ENCODE measurements around the gene CGREF1.

CGREF1 gene

DNA sequence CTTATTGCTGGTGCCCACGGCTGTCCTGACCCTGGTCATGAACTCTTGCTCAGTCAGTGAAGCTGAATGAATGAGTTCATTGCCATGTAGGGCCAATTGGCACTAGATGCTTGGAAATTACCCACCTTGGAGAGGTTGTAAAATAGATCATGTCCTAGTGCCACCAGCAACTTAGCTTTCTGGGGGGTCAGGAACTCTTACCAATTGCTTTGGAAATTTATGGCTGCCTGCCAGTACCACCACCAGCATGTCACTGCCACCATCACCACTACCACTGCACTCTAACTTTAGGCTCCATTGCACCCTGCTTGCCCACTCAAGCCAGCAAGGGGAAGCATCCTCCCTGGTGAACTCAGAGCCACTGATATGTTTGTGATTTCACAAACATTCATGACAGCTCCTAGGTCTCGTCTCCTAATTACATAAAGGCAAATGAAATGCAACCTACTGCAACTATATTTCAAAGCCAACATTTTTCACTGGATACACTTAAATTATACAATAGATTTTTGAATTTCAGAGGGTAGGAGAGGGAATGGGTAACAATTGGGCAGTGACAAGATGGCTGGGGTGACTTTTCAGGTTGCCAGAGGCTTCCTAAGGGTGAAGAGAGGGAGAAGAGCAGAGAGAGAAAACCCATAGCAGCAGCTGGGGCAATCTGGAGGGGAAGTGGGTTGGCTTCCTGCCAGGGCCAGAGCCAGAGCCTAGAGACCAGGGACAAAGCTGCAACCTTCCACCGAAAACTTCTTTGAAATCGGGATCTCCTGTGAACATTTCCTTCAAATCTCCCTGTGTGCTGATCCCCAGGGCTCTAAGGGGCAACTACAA lies 44.0 kb downstream of the CGREF1 start:
- DNase-seq (ENCODE audit: low spot score): no peak

DNA sequence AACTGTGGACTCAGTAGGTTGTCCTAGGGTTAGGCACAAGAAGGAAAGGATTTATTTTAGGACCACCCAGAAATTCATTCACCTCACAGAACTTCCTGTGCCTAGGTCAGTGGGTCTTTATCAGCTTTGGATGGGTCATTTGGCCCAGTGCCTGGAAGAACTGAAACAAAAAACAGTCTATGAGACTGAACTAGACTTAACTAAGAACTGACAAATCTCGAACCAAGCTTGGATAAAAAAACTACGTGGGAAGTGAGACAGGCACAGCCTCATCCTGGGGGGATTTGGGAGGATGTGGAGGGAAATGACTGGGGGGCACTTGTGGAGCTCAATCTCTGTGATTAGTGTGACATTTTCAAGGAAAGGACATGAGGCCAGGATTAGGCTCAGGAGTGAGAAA lies 45.1 kb downstream of the CGREF1 start:
- no peak for DNase-seq (ENCODE audit: low spot score)

DNA sequence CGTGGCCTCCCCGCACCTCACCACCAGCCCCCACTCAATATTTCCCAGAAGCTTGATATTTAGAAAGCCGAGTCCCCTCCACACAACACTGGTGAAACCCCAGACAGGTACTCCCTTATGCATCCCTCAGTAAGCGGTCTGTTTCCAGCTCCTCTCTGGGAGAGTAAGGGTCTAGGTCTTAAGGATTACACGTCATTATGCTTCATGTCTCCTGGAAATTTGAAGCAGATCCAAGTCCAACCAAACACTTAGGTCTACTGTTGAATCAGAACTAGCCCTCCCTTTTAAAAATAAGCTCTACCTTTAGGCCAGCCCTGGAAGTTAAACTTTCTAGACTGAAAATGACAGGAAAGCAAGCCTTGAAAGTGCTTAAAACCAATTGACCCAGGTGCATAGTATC lies 46.0 kb downstream of the CGREF1 start:
- no peak for DNase-seq (ENCODE audit: low spot score)

DNA sequence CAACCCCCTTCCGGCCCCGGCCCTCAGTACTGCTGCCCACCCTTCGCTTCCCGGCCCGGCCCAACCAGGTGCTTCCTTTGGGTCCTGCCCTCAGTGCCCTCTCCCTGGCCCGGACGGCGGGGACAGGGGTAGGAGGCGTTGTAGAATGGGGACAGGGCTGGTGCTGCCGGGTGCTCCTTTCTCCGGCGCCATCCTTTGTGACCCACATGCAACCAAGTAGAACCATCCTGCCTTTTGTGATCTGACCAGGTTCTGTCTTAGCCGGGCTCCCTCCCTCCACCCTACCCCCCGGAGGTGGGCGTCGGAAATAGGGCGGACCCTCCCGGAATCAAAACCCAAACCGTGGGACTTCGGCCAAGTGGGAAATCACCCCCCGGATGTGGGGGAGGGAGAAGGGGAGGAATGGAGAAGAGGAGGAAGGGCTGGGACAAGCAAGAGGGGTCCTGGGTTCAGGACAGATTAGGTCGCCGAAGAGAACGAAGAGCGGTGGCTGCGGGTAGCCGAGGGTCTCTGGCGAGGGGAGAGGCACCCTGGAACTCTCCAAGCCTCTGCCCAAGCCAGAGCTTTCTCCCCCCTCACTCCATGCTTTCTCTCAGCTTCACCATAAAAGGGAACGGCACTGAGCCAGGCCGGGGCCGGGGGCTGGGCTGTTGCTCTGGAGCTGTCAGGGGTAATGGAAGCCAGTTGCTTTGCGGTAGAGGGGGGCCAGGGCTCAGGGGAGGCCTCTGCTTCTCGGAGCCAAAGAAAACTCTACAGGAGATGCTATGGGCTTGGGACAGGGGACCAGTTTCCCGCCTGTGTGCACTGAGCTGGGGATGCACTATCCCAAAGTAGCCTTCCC lies 46.7 kb downstream of the CGREF1 start:
- peak; percentile 67 for DNase-seq (ENCODE audit: low spot score)

DNA sequence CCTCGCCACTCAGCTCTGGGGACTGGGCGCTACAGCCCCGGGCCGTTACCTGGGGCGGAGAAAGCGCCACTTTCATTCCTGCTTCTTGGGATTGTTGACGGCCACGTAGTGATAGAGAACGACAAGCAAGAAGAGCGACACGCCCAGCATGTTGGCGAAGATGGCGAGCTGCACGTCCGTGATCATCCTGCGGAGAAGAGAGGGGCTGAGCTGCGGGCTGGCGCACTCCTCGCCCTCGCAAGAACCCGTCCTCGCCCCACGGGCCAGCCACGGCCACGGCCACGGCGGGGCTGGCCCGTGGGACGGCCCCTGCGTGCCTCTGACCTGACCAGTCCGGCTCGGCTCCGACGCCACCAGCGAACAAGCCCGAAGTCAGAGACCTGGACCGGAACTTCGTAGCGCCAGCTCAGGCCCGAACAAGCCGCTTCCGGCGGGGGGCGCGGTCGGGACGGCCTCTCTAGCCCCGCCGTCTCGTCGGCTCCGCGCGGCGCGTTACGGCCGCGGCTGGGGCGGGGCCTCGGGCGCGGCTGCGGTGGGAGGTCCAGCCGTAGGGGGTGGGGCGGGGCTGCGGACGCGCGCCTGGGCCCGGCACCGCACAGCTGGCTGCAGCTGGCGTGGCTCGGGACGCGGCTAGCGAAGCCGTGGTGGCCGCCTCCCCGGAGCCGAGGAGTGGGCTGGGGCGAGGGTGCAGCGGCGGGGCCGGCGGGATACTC lies 47.5 kb downstream of the CGREF1 start, which contains the start of gene OST4:
TSS of gene OST4 (minus strand) at position 378 of the 713 bp plus-strand sequence.
- peak; percentile 83 for DNase-seq (ENCODE audit: low spot score)

DNA sequence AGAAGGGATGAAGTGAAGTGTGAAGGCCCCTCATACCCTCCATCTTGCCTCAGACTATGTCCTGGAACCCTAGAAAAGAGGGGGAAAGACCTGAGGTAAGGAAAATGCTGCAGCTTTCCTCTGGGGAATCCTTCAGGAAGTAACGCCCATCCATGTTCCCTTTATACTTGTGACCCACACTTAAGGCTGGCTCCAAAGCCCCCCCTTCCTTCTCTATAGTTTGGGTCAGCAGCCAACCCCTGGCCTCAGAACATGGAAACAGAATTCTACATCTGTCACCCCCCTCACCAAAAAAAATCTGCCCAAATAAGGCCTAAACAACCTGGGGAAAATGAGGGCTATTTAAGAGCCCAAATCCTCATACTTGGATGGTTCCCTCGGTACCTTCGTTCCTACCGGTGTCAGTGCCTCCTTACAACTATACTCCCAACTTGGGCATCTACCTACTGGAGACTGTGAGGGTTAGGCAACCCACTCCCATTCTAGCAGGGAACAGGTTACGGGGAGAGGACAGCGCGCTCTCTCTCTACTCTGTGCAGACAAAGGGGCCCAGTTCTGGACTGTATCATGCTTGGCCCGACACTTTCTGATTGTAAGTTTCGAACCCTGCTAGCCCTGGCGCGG lies 48.2 kb downstream of the CGREF1 start:
- no peak for DNase-seq (ENCODE audit: low spot score)

DNA sequence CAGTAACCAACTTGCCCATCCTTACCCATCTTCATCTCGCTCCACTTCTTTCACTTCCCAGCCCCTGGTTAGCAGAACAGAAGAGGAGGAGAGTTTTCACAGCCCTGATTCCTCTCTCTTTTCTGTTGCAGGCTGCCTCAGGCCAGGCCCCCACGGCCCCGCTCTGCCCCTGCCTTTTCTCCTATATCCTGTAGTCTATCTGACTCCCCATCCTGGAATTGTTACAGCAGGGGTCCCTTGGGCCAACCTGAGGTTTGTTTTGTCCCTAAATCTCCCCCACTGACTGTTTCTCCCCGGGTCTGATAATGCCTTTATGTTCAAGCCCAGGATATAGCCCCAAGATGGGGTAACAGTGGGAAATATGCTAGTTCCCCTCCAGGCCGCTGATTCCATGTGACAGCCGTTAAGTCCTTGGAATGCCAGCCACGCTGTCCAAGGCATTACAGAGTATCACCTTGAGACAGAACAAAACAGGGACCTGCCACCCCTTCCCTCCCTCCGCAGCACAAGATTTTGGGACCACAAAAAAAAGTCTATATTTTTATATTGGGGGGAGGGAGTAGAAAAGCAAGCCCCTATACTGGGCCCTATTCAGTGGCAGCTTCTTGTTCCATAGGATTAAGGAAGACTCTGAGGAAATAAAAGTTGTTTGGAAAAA lies 48.8 kb downstream of the CGREF1 start:
- DNase-seq (ENCODE audit: low spot score): no peak

DNA sequence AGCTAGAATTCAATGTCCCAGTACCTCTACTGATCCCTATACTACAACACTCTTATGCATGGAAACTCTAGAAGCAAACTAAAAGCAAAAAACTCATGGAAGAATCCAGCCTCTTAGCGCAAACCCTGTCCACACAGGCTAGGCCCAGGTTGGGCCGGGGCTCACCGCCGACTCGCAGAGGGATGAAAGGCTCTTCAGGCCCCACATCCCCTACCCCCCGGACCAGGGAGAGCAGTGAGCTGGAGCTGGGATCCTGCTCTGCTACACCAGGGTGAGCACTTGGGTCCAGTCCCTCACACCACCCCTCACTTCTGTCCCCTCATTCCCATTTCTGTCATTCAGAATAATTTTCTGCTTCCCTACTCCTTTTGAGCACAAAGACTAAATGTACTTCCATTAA lies 49.5 kb downstream of the CGREF1 start:
- no peak for DNase-seq (ENCODE audit: low spot score)

DNA sequence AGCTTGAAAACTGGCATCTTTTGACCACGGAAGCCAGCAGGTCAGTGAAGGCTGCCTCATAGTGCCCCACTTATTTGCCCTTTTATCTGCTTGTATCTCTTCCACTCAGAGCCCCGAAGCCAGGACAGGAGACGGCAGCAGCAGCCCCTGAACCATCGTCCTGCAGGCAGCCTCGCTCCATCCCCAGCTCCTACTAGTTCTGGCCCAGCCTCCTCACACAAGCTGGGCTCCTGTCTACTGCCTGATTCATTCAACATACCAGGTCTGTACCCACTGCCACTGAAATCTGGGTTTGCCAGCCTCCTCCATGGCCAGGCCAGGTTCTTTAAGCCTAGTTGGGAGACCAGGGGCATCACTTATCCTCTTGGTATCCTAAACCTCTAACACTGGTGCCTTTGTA lies 51.5 kb downstream of the CGREF1 start:
- DNase-seq (ENCODE audit: low spot score): no peak

DNA sequence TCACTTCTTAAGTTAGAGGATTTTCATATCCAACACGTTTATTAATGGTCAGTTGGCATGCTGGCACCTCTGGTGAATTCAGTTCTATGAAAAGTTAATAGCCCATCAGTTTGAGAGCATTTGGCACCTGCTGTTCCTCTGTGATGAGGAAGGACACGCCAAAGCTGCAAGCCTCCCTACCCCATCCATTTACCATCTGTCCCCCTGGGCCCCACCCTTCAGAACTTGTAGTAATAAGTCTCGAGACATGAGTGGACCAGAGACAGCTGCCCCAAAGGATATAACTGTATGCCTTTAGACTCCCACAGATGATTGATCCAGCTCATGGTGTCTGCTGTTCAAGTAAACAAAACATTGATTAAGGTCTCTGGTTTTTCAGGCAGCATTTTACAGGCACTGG lies 53.8 kb downstream of the CGREF1 start:
- DNase-seq (ENCODE audit: low spot score): no peak

DNA sequence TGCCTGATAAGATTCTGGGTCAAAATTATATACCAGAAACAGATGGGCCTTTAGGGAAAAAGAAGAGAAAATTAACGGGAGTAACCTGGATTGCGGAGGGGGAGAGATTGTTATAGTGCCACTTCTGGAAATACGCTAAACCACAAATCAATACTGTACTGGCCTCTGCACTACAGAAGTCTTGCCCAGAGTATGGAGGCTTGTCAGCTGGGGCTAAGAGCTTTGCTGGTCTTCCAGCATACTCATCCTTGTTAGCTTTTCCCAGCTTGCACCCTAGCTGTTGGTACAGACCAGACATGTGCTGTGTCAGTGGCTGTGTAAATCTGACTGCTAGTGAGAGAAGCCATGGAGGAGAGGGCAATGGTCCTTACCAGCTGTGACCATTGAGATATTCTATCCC lies 58.6 kb downstream of the CGREF1 start:
- DNase-seq (ENCODE audit: low spot score): no peak

DNA sequence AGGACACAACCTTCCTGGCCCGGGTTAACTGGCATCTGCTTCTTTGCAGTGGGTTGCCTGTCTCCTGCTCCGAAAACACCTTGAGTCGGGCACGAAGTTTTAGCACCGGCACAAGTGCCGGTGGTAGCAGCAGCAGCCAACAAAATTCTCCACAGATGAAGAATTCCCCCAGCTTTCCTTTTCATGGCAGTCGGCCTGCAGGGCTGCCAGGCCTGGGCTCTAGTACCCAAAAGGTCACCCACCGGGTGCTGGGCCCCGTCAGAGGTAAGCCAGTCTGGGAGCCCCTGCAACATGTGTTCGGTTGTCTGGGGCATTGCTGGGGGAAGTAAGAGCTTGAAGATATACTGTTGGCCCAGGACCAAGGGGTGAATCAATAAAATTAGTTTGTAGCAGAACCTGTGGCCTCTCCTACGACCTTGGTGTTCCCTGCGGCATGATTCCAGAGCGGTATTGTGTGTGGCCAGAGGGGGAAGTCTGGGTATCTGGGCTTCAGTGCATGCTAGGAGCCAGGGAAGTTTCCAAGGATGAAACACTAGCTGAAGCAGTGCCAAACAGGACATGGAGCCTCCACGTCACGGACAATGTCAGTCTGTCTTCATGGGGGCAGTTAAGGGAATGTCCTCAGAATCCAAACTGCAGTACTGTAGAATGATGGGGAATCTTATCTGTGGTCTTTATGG lies 59.6 kb downstream of the CGREF1 start:
- no peak for DNase-seq (ENCODE audit: low spot score)

DNA sequence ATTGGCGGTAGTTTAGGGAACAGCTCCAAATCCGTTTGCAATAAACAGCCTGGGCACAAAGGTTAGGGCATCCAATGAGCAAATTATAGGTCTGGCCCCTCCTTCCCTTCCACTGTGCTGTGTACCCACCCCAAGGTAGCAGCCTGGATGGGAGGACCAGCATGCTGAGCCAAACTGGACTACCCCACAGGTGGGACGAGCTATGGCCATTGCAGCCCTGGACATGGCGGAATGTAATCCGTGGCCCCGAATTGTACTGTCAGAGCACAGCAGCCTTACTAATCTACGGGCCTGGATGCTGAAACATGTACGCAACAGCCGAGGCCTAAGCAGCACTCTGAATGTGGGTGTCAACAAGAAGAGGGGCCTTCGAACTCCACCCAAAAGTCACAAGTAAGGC lies 60.7 kb downstream of the CGREF1 start:
- DNase-seq (ENCODE audit: low spot score): no peak

DNA sequence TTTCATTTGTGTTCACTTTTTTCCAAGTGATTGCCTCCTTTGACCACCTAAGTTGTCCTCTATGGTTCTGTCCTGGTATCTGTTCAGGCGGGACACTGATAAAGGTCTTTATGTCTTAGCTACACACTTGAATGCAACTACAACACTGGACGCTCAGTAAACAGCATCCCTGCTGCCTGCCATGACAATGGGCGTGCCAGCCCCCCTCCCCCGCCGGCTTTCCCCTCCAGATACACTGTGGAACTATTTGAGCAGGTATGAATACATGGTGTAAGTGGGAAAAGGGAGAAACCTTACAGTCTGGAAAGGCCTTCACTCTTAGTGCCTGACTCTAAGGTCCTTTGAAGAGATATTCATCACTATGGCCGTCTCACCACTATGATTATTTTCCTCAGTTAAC lies 61.7 kb downstream of the CGREF1 start:
- no peak for DNase-seq (ENCODE audit: low spot score)

DNA sequence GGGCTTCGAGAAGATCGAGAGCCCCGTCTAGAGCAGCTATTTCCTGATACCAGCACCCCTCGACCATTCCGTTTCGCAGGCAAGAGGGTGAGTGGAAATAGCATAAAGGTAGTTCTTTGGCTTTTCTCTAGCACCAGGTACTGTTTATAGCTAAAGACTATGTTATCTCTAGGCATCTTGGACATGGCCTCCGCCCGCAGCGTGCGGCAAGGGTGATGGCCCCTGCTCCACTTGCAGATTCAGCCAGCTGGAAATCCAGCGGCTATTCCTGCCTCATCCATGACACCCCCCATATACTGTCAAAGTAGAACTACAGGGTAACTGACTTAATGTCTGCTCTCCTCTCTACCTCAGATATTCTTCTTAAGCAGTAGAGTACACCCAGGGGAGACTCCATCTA lies 64.2 kb downstream of the CGREF1 start:
- DNase-seq (ENCODE audit: low spot score): no peak

DNA sequence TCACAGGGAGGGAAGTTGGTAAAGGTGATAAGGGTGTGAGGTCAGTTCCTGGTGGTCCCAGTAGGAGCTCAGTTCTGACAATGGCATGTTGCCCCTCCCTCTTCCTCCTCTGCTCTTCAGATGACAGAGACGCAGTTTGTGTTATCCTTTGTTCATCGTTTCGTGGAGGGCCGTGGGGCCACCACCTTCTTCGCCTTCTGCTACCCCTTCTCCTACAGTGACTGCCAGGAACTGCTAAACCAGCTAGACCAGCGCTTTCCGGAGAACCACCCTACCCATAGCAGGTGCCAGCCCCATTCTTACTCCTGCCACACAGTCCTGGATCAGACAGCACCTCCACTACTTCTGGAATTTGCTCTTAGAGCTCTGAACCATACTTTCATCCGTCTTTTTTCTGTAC lies 65.2 kb downstream of the CGREF1 start:
- DNase-seq (ENCODE audit: low spot score): no peak

DNA sequence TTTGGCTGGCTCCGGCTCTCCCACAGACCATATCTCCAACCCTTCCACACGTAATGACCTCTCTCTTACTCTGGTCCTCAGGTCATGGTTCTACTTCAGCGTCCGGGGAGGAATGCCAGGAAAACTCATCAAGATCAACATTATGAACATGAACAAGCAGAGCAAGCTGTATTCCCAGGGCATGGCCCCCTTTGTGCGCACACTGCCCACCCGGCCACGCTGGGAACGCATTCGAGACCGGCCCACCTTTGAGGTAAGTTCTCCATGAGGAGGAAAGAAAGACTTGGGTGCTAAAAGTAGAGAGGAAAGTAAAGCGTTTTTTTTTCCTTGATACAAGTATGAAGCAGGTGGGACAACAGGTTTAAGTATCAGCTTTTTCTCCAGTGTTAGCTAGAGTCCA lies 65.6 kb downstream of the CGREF1 start:
- DNase-seq (ENCODE audit: low spot score): no peak

DNA sequence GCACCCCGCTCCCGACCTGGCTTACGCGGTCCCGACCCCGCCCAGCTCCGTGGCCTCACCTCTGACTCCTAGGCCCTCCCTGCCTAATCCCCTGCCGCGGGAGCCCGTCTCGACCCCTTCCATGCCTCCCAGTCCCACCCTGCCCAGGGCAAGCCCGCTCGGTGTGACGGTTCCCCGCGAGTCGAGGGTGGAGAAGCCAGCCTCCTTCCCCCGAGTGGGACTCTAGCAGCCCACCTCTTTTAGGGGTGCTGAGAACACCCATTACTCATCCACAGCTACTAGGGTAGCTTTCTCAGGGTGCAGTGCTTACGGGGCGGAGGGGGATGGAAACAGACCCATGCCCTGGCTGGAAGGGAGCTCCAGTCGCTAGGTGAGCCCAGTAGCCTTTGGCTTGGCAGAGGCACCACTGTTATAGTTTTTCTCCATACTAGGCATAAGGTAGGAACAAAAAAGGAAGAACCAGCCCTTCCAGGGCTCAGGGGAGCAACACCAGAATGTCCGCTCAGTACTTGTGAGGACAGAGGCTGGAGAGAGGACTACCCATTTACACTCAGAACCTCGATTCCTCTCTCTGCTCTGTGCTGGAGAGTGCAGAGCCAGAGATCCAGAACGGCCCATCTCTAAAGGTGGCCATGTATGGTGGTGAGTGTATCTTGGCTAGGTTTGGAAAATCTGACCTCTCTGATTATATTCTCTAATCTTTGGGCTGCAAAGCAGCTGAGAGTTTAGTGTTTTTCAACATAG lies 66.9 kb downstream of the CGREF1 start:
- DNase-seq (ENCODE audit: low spot score): no peak

DNA sequence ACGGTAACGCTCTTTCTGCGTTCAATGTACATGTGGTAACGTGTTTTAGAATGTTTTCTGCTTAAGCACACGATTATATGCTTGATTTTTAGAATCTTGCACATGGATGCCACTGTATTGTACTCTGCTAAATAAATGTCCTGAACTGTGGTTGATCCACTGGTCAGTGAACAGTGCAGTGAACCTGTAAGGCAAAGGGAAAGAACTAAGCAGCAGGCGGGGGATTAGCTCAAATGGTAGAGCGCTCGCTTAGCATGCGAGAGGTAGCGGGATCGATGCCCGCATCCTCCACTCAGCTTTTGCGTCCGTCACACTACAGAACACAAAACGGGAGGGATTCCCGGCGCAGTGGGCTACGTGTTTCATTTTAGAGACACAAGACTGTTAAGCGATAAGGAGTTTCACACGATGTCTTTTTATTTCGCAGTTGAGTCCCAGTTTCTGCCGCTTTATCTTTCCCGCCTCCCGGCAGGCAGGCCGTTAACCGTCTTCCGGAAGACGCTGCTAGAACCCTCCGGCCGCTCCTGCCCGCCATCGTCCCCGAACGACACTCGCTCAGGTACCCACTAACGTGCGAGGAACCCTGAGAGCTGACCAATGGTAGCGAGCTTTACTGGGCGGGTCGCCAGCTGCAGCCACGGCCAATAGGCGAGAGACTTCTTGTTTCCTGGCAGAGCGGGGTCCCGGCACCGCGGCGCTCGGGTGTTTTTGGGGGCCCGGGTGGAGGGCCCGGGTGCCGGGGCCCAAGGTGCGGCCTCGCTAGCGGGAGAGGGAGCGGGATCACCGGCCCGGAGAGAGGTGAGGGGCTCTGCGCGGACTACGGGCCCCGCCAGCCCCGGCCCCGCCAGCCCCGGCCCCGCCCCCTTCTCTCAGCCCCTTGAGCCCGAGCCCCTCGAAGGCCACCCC lies 67.7 kb downstream of the CGREF1 start, which contains the start of gene AGBL5:
TSS of gene AGBL5 (plus strand) at position 673 of the 906 bp plus-strand sequence. CDS start 1,291 bp downstream, outside the sequence.
- peak; percentile 93 for DNase-seq (ENCODE audit: low spot score)
